Fibroblast of lung (primary cell): ENCODE data around the gene KEAP1. TPM values are rescaled to one million over a fixed set of nuclear protein-coding genes. Genes with fewer than 3 reads are reported as not detected.

ENCODE experiments used
- DNase-seq, 2 donors: peaks; one replicate each; pipeline versions ENCODE4 v3.0.0 to v3.0.0-alpha.2; 2010; ENCODE audit warnings: low read depth in 2 of 2
- H2AFZ ChIP-seq: 2 replicates; pipeline ENCODE4 v1.5.1; 2012; ENCODE audit warnings: low read length, control low read depth, inconsistent platforms
- H3K27ac ChIP-seq: 2 replicates; pipeline ENCODE4 v1.5.1; 2011; ENCODE audit warnings: low read length, control low read depth; ENCODE audit not compliant: insufficient read depth
- H3K27me3 ChIP-seq: 2 replicates; pipeline ENCODE4 v1.5.1; 2011; ENCODE audit warnings: mild to moderate bottlenecking, low read length; ENCODE audit not compliant: control insufficient read depth, insufficient read depth
- H3K36me3 ChIP-seq: 2 replicates; pipeline ENCODE4 v1.5.1; 2011; ENCODE audit warnings: low read length; ENCODE audit not compliant: control insufficient read depth, insufficient read depth
- H3K4me1 ChIP-seq: 2 replicates; pipeline ENCODE4 v1.5.1; 2011; ENCODE audit warnings: low read length; ENCODE audit not compliant: control insufficient read depth, insufficient read depth; ENCODE audit errors: extremely low read depth
- H3K4me2 ChIP-seq: 2 replicates; pipeline ENCODE4 v1.5.1; 2011; ENCODE audit warnings: low read length, control low read depth; ENCODE audit not compliant: insufficient read depth; ENCODE audit errors: extremely low read depth
- H3K4me3 ChIP-seq, 4 experiments: fragments of 200-600 bp in 1 of 4; sonication (generic) in 1 of 4; replicated peaks in 1 of 4; 2 replicates each; pipeline ENCODE4 v1.5.1; 2011 to 2016; ENCODE audit warnings: low read length in 4 of 4, low read depth in 3 of 4, mild to moderate bottlenecking in 3 of 4, control low read depth in 2 of 4, inconsistent platforms in 1 of 4, mixed read lengths in 1 of 4; ENCODE audit not compliant: insufficient read depth in 1 of 4; ENCODE audit errors: control extremely low read depth in 1 of 4
- H3K79me2 ChIP-seq: 2 replicates; pipeline ENCODE4 v1.5.1; 2012; ENCODE audit warnings: mild to moderate bottlenecking, low read length, inconsistent platforms; ENCODE audit not compliant: control insufficient read depth, insufficient read depth
- H3K9ac ChIP-seq: 2 replicates; pipeline ENCODE4 v1.5.1; 2011; ENCODE audit warnings: mild to moderate bottlenecking, low read length, control low read depth; ENCODE audit not compliant: insufficient read depth
- H3K9me3 ChIP-seq: 2 replicates; pipeline ENCODE4 v1.5.1; 2012; ENCODE audit warnings: low read depth, low read length; ENCODE audit not compliant: control insufficient read depth, insufficient read depth
- H4K20me1 ChIP-seq: 2 replicates; pipeline ENCODE4 v1.5.1; 2011; ENCODE audit warnings: low read length; ENCODE audit not compliant: control insufficient read depth, insufficient read depth; ENCODE audit errors: extremely low read depth
- EZH2 ChIP-seq: IDR thresholded peaks from 2 replicates; pipeline ENCODE4 v1.5.1; 2012; ENCODE audit warnings: low read length, control low read depth, mild to moderate bottlenecking; ENCODE audit errors: missing control alignments
- polyA plus RNA-seq, 2 donors: library from polyadenylated mRNA; depleted of rRNA in 1 of 2; stranded (reverse) in 1 of 2; unstranded in 1 of 2; fragments of >200 nt; gene quantifications; 2 replicates each; pipeline ENCODE4 v1.2.1, GENCODE V29; 2011 to 2012; ENCODE audit warnings: missing spikeins in 1 of 2
- total RNA-seq: library from RNA; depleted of rRNA; stranded (reverse); fragments of >200 nt; gene quantifications from 2 replicates; pipeline ENCODE4 v1.2.1, GENCODE V29; 2014
- TF ChIP-seq, protein P1 (sequence below), 2 donors: IDR thresholded peaks in 1 of 2; conservative IDR thresholded peaks in 1 of 2; 1 replicate in 1 of 2; 2 replicates in 1 of 2; pipeline ENCODE4 v1.5.1; 2011 to 2012; ENCODE audit warnings: low read length in 2 of 2, control low read depth in 1 of 2, inconsistent platforms in 1 of 2, low read depth in 1 of 2, mild to moderate bottlenecking in 1 of 2

Gene KEAP1
- total and polyA plus RNA-seq, 2 donors (not counting 1 experiment from before 2014, with no cell fraction given): 36.1 to 103 TPM

DNA sequence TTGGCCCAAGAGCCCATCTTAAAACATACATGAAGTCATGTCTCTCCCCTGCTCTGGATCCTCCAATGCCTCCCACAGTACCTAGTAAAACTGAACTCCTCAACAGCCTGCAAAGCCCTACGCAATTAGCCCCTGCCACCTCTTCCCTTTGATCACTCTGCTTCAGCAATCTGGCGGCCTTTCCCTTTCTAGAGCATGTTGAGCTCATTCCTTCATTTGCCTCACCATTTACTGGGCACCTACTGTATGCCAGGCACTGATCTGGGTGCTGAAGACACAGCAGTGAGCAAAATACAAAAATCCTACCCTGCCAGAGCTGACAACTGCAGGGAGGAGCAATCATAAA, 2.9 kb downstream of the KEAP1 start:
- H3K9me3 ChIP-seq: no peaks in the 10 kb centered on the region
- H3K4me1 ChIP-seq: peaks cover 2% of the 10 kb centered on the region
- peak overlapping the region; percentile 5 for H3K27ac ChIP-seq
- no peaks in the 10 kb centered on the region for H3K27me3 ChIP-seq
- H3K4me2 ChIP-seq: no peak overlapping the region
- no peaks in the 10 kb centered on the region for H4K20me1 ChIP-seq
- H3K36me3 ChIP-seq: peaks cover 9% of the 10 kb centered on the region
- no peak overlapping the region for H3K9ac ChIP-seq
- H3K79me2 ChIP-seq: peaks cover 40% of the 10 kb centered on the region
- TF ChIP-seq, protein P1, sequence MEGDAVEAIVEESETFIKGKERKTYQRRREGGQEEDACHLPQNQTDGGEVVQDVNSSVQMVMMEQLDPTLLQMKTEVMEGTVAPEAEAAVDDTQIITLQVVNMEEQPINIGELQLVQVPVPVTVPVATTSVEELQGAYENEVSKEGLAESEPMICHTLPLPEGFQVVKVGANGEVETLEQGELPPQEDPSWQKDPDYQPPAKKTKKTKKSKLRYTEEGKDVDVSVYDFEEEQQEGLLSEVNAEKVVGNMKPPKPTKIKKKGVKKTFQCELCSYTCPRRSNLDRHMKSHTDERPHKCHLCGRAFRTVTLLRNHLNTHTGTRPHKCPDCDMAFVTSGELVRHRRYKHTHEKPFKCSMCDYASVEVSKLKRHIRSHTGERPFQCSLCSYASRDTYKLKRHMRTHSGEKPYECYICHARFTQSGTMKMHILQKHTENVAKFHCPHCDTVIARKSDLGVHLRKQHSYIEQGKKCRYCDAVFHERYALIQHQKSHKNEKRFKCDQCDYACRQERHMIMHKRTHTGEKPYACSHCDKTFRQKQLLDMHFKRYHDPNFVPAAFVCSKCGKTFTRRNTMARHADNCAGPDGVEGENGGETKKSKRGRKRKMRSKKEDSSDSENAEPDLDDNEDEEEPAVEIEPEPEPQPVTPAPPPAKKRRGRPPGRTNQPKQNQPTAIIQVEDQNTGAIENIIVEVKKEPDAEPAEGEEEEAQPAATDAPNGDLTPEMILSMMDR (conservative IDR thresholded peaks at IDR 0.05 in 1 of 2, IDR thresholded peaks at IDR 0.05 in 1 of 2; ENCODE audit: low read depth in 1 of 2, low read length in 2 of 2): no peak
- TF ChIP-seq EZH2: no peak
- no peak overlapping the region for H3K4me3 ChIP-seq
- H2AFZ ChIP-seq: no peak overlapping the region
- no peak for DNase-seq

DNA sequence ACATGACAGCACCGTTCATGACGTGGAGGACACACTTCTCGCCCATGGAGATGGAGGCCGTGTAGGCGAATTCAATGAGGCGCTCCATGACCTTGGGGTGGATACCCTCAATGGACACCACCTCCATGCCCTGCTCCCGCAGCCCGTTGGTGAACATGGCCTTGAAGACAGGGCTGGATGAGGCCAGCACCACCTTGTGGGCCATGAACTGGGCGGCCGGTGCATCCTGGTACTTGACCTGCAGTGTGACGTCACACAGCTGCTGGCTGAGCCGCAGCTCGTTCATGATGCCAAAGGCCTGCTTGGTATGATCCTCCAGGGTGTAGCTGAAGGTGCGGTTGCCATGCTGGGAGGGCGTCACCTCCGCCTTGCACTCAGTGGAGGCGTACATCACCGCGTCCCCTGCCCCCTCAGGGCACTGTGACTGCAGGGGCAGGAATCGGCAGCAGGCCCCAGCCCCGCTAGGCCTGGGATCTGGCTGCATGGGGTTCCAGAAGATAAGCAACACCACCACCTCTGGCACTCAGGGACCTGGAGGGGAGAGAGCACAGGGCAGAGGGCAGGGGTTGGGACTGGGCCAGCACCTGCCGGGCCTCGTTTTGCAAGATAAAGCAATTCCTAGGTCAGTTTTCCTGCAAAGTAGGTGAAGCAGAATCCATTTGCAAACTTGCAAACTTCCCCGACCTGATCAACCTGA, 3.5 kb downstream of the KEAP1 start:
- Histone ChIP-seq H3K4me3 (no peak overlapping the region), H3K4me1 (peaks cover 2% of the 10 kb centered on the region), H3K27ac (no peak overlapping the region), H3K27me3 (no peaks in the 10 kb centered on the region), H3K4me2 (no peak overlapping the region), H2AFZ (no peak overlapping the region), H3K9ac (no peak overlapping the region), H4K20me1 (no peaks in the 10 kb centered on the region), H3K79me2 (peaks cover 40% of the 10 kb centered on the region), H3K9me3 (no peaks in the 10 kb centered on the region), H3K36me3 (peaks cover 9% of the 10 kb centered on the region)
- DNase-seq: no peak
- no peak for TF ChIP-seq EZH2
- TF ChIP-seq, protein P1 (conservative IDR thresholded peaks at IDR 0.05 in 1 of 2, IDR thresholded peaks at IDR 0.05 in 1 of 2; ENCODE audit: low read depth in 1 of 2, low read length in 2 of 2): no peak

DNA sequence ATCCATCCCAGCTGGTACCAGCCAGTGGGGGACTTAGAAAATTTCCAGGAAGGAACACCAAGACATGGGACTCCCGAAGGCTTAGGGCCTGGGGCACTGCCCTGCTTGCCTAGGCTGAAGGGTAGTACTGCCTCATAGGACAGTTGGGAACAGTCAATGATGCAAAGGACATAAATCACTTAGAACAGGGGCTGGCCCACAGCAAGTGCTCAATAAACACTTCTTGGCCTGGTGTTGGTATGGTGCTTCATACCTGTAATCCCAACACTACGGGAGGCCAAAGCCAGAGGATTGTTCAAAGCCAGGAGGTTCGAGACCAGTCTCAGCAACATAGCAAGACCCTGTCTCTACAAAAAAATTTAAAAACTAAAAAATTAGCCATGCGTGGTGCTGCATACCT, 5.8 kb downstream of the KEAP1 start:
- Histone ChIP-seq H3K9ac (no peak overlapping the region), H3K4me2 (no peak overlapping the region), H3K79me2 (peaks cover 43% of the 10 kb centered on the region)

More for the DNA sequence above, 5.8 kb downstream of the KEAP1 start:
- no peaks in the 10 kb centered on the region for H3K27me3 ChIP-seq
- no peaks in the 10 kb centered on the region for H3K9me3 ChIP-seq
- peaks cover 11% of the 10 kb centered on the region for H3K36me3 ChIP-seq
- TF ChIP-seq, protein P1 (conservative IDR thresholded peaks at IDR 0.05 in 1 of 2, IDR thresholded peaks at IDR 0.05 in 1 of 2; ENCODE audit: low read depth in 1 of 2, low read length in 2 of 2): no peak
- no peak for TF ChIP-seq EZH2
- DNase-seq: no peak
- H2AFZ ChIP-seq: no peak overlapping the region
- H3K4me1 ChIP-seq: peaks cover 2% of the 10 kb centered on the region
- H3K4me3 ChIP-seq: no peak overlapping the region
- H4K20me1 ChIP-seq: no peaks in the 10 kb centered on the region
- H3K27ac ChIP-seq: no peak overlapping the region
